ENCODE data around the gene ARHGEF17. TPM values are rescaled to one million over a fixed set of nuclear protein-coding genes. Genes with fewer than 3 reads are reported as not detected.

The ARHGEF17 gene
- total RNA-seq, 6 experiments from 2014 or later: 4.6 to 7.3 (median 5.4) TPM

- H3K36me3 ChIP-seq: no peaks in the 10 kb centered on the region
Measured at GRCh38 chr11:73307323-73308002, 613 bp upstream of the ARHGEF17 start.

GRCh38 chr11:73308961-73309919 lies 1.2 kb downstream of the ARHGEF17 start:
- WGBS (ENCODE audit: insufficient coverage, low coverage, low lambda C conversion rate, missing lambda C conversion rate): 14% methylated on average over 12 of the region's 78 CpGs

More at GRCh38 chr11:73307323-73308002, 613 bp upstream of the ARHGEF17 start:
- H3K4me3 ChIP-seq: peak overlapping the region; percentile 50 to 60 (median 58)
- peaks cover 0 to 9% (median 3%) of the 10 kb centered on the region in 4 donors for H3K4me1 ChIP-seq
- no peaks in the 10 kb centered on the region for H3K9me3 ChIP-seq
- no peaks in the 10 kb centered on the region for H3K27me3 ChIP-seq
- peak; percentile 69 to 86 (median 74) for TF ChIP-seq CTCF (IDR thresholded peaks at IDR 0.05)
- no peak for TF ChIP-seq POLR2A (IDR thresholded peaks at IDR 0.05)
- intact Hi-C loops (cut with DNase I): no loop called here
- peak overlapping the region; percentile 60 to 82 (median 79) for H3K27ac ChIP-seq
- peak; percentile 79 to 83 (median 82) for ATAC-seq
- peak; percentile 94 to 96 (median 95) for DNase-seq
- WGBS (ENCODE audit: insufficient coverage, low coverage, low lambda C conversion rate, missing lambda C conversion rate): under 1% methylated on average over 26 of the region's 56 CpGs

GRCh38 chr11:73310076-73310475 lies 2.0 kb downstream of the ARHGEF17 start:
- Histone ChIP-seq H3K36me3 (no peaks in the 10 kb centered on the region), H3K4me1 (peaks cover 0 to 9% (median 3%) of the 10 kb centered on the region in 4 donors), H3K27ac (peak overlapping the region; percentile 32 to 82 (median 79)), H3K9me3 (no peaks in the 10 kb centered on the region), H3K4me3 (peak overlapping the region; percentile 50 to 60 (median 58)), H3K27me3 (no peaks in the 10 kb centered on the region)
- TF ChIP-seq CTCF (IDR thresholded peaks at IDR 0.05) (no peak), POLR2A (IDR thresholded peaks at IDR 0.05) (no peak)
- DNase-seq (no peak), ATAC-seq (no peak)
- intact Hi-C loops (cut with DNase I): no loop called here
- no CpG with 5 or more reads among the region's 16 CpGs for WGBS (ENCODE audit: insufficient coverage, low coverage, low lambda C conversion rate, missing lambda C conversion rate)

More at GRCh38 chr11:73308961-73309919, 1.2 kb downstream of the ARHGEF17 start:
- Histone ChIP-seq H3K4me3 (peak overlapping the region; percentile 50 to 60 (median 58)), H3K9me3 (no peaks in the 10 kb centered on the region), H3K27me3 (no peaks in the 10 kb centered on the region), H3K4me1 (peaks cover 0 to 9% (median 3%) of the 10 kb centered on the region in 4 donors), H3K27ac (peak overlapping the region; percentile 60 to 82 (median 79)), H3K36me3 (no peaks in the 10 kb centered on the region)
- TF ChIP-seq POLR2A (IDR thresholded peaks at IDR 0.05): peak; percentile 41
- no peak for TF ChIP-seq CTCF (IDR thresholded peaks at IDR 0.05)
- intact Hi-C loops (cut with DNase I): no loop called here
- ATAC-seq (peak; percentile 24 to 54 (median 40)), DNase-seq (peak; percentile 73 to 80 (median 73))

- Histone ChIP-seq H3K4me1 (peaks cover 0 to 9% (median 3%) of the 10 kb centered on the region in 4 donors), H3K9me3 (no peaks in the 10 kb centered on the region), H3K27me3 (no peaks in the 10 kb centered on the region), H3K4me3 (peak overlapping the region; percentile 14 to 60 (median 58)), H3K27ac (peak overlapping the region in 2 of 3 donors; percentile 33 to 79), H3K36me3 (no peaks in the 10 kb centered on the region)
- DNase-seq: no peak
- no peak for ATAC-seq
- TF ChIP-seq CTCF (IDR thresholded peaks at IDR 0.05) (no peak), POLR2A (IDR thresholded peaks at IDR 0.05) (no peak)
- intact Hi-C loops (cut with DNase I): no loop called here
- WGBS (ENCODE audit: insufficient coverage, low coverage, low lambda C conversion rate, missing lambda C conversion rate): 100% methylated on average over 2 of the region's 22 CpGs
Measured at GRCh38 chr11:73310661-73311393, 2.8 kb downstream of the ARHGEF17 start.

Data from right lobe of liver (tissue), 6 donors.